Measurements from ENCODE around the gene AAR2.

DNA sequence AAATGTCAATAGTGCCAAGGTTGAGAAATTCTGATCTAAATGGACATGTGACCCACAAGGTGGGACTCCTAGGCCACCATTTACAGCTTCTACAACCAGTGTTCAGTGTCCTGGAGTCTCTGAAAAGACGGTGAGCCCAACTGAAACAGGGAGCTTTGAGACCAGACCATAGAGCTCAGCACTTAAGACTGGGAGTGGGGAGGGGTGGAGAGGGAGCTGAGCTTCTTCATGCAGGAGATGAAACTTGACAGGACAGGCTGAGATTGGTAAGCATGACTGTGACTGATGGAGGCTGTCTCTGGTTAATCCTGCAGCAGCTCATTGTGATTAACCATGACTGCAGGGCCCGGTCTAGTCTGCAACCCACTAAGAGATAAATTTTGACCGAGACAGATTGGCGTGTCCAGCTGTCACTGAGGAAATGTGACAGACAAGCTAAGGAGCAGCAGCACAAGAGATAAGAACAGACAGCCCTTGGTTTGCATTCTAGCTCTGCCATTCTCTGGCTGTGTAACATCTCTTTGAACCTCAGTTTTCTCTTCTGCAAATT, 1.4 kb upstream of the AAR2 start:
- no peak for TF ChIP-seq CTCF (IDR thresholded peaks at IDR 0.05)
- TF ChIP-seq REST (IDR thresholded peaks at IDR 0.05; ENCODE audit: insufficient read depth in 1 of 2, low read depth in 2 of 2, low read length in 1 of 2), result no peak
- TF ChIP-seq POLR2AphosphoS5 (IDR thresholded peaks at IDR 0.05; ENCODE audit: low read depth, low read length), result no peak
- TF ChIP-seq TCF7L2 (IDR thresholded peaks at IDR 0.05; ENCODE audit: low read depth, low read length), result no peak

Measured in Panc1 (cell line).